Measurements from ENCODE around the gene CAPN8. TPM values are rescaled to one million over a fixed set of nuclear protein-coding genes. Genes with fewer than 3 reads are reported as not detected.

The CAPN8 gene
- total RNA-seq, 1 experiment from 2014 or later: 5.7 TPM

DNA sequence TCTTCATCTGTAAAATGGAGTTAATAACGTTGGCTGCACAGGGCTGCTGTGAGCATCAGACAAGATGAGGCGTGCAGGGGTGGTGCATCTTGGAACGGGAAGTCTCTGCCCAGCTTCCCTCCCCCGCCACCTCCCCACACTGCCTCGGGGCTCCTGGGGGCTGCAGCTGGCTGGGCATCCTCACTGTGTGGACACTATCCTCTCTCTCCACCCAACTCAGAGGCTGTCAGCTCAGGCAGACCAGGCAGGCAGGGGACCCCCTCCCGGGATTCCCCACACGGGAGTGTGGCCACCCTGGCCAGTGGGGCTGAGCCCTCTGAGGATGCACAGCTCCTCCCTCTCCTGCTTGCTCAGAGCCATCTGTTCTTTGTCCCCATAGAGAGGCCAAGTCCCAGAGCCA, 149.6 kb downstream of the CAPN8 start:
- H3K36me3 Mint-ChIP-seq (ENCODE audit: insufficient read depth, unreplicated experiment): no peaks in the 10 kb centered on the region
- H3K4me1 Mint-ChIP-seq (ENCODE audit: insufficient read depth, unreplicated experiment): peaks cover 7% of the 10 kb centered on the region
- POLR2A ChIA-PET: interaction anchor here (0.5 kb wide), 1 partner anchor 412 kb away, joined by 3 read pairs; no protein-coding TSS in a partner anchor
- no TSS peak for BruUV-seq (replicated peaks)
- no peaks in the 10 kb centered on the region for H3K27me3 Mint-ChIP-seq (ENCODE audit: insufficient read depth, unreplicated experiment)
- DNase-seq (ENCODE audit: unreplicated experiment): no peak
- CTCF ChIA-PET: interaction anchor here (0.6 to 2.2 kb wide), 10 partner anchors 16 to 426 kb away, joined by 3 to 9 read pairs (median 3); no protein-coding TSS in a partner anchor
- no peak for TF ChIP-seq CTCF (IDR thresholded peaks at IDR 0.05; ENCODE audit: unreplicated experiment)
- intact Hi-C loops (cut with micrococcal nuclease): no loop called here
- H3K4me3 Mint-ChIP-seq (ENCODE audit: unreplicated experiment): no peak overlapping the region
- H3K9me3 Mint-ChIP-seq (ENCODE audit: unreplicated experiment): no peaks in the 10 kb centered on the region
- H3K27ac Mint-ChIP-seq (ENCODE audit: low read depth, unreplicated experiment): no peak overlapping the region

GRCh38 chr1:223515421-223515820, 150.1 kb downstream of the CAPN8 start:
- no peaks in the 10 kb centered on the region for H3K27me3 Mint-ChIP-seq (ENCODE audit: insufficient read depth, unreplicated experiment)
- no peak overlapping the region for H3K27ac Mint-ChIP-seq (ENCODE audit: low read depth, unreplicated experiment)
- no peak for TF ChIP-seq CTCF (IDR thresholded peaks at IDR 0.05; ENCODE audit: unreplicated experiment)
- no peaks in the 10 kb centered on the region for H3K9me3 Mint-ChIP-seq (ENCODE audit: unreplicated experiment)
- intact Hi-C loops (cut with micrococcal nuclease): no loop called here
- DNase-seq (ENCODE audit: unreplicated experiment): no peak
- H3K36me3 Mint-ChIP-seq (ENCODE audit: insufficient read depth, unreplicated experiment): no peaks in the 10 kb centered on the region
- POLR2A ChIA-PET: interaction anchor here (0.5 kb wide), 1 partner anchor 412 kb away, joined by 3 read pairs; no protein-coding TSS in a partner anchor
- peaks cover 7% of the 10 kb centered on the region for H3K4me1 Mint-ChIP-seq (ENCODE audit: insufficient read depth, unreplicated experiment)
- CTCF ChIA-PET: interaction anchor here (0.6 to 1.9 kb wide), 10 partner anchors 15 to 425 kb away, joined by 3 to 7 read pairs (median 3); no protein-coding TSS in a partner anchor
- no peak overlapping the region for H3K4me3 Mint-ChIP-seq (ENCODE audit: unreplicated experiment)
- BruUV-seq (replicated peaks): no TSS peak

DNA sequence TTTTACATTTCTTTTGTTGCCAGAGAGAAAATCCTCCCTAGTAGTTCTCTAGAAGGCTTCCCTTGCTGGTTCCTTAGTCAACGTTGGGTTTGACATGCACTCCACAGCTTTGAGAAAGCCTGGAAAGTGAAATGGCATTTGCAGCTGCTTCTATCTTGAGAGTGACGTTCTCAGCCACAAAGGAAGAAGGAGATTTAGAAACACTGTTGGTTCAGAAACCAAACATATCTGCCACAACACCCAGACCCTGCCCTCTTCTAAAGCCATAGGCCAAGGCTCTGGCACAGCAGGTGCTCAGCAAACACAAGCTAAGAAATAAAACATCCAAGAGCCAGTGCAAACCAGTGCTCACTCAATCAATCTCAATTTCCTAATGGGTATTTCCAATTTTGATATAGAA, 150.9 kb downstream of the CAPN8 start:
- H3K4me1 Mint-ChIP-seq (ENCODE audit: insufficient read depth, unreplicated experiment): peaks cover 7% of the 10 kb centered on the region
- no peak for TF ChIP-seq CTCF (IDR thresholded peaks at IDR 0.05; ENCODE audit: unreplicated experiment)
- no peak overlapping the region for H3K4me3 Mint-ChIP-seq (ENCODE audit: unreplicated experiment)
- no peak for DNase-seq (ENCODE audit: unreplicated experiment)
- CTCF ChIA-PET: interaction anchor here (0.7 to 1.9 kb wide), 4 partner anchors 16 to 425 kb away, joined by 3 to 4 read pairs (median 4); no protein-coding TSS in a partner anchor
- no peaks in the 10 kb centered on the region for H3K36me3 Mint-ChIP-seq (ENCODE audit: insufficient read depth, unreplicated experiment)
- POLR2A ChIA-PET: interaction anchor here (0.7 kb wide), 1 partner anchor 39 kb away, joined by 3 read pairs; no protein-coding TSS in a partner anchor
- no peaks in the 10 kb centered on the region for H3K9me3 Mint-ChIP-seq (ENCODE audit: unreplicated experiment)
- no peak overlapping the region for H3K27ac Mint-ChIP-seq (ENCODE audit: low read depth, unreplicated experiment)
- BruUV-seq (replicated peaks): no TSS peak
- intact Hi-C loops (cut with micrococcal nuclease): no loop called here
- no peaks in the 10 kb centered on the region for H3K27me3 Mint-ChIP-seq (ENCODE audit: insufficient read depth, unreplicated experiment)

DNA sequence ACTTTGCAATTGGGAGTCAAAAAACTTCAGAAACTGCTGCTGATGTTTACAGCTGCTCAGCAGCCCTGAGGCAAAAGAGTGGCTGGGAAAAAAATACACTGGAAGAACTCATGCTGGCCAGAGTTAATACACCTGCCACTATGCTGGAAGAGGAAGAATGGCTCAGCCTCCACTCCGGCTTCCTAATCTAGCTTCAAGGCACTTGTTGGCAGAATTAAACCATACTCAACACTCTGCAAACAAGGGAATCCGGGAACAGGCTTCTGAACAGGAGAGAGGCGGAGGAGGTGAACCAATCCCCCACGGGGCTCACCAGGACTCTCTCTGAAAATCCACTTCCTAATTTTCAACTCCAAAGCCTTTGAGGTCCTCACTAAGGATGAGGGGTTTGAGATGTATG, 152.2 kb downstream of the CAPN8 start:
- DNase-seq (ENCODE audit: unreplicated experiment): no peak
- Mint-ChIP-seq H3K4me3 (ENCODE audit: unreplicated experiment) (no peak overlapping the region), H3K27me3 (ENCODE audit: insufficient read depth, unreplicated experiment) (no peaks in the 10 kb centered on the region), H3K36me3 (ENCODE audit: insufficient read depth, unreplicated experiment) (no peaks in the 10 kb centered on the region), H3K4me1 (ENCODE audit: insufficient read depth, unreplicated experiment) (peaks cover 7% of the 10 kb centered on the region), H3K9me3 (ENCODE audit: unreplicated experiment) (no peaks in the 10 kb centered on the region), H3K27ac (ENCODE audit: low read depth, unreplicated experiment) (no peak overlapping the region)
- intact Hi-C loops (cut with micrococcal nuclease): no loop called here
- ChIA-PET POLR2A (interaction anchor here (0.7 to 2.6 kb wide), 6 partner anchors 11 to 378 kb away, joined by 3 to 10 read pairs (median 4); no protein-coding TSS in a partner anchor), CTCF (interaction anchor here (0.7 to 1.9 kb wide), 7 partner anchors 8 to 390 kb away, joined by 3 to 6 read pairs (median 3); no protein-coding TSS in a partner anchor)
- BruUV-seq (replicated peaks): no TSS peak
- TF ChIP-seq CTCF (IDR thresholded peaks at IDR 0.05; ENCODE audit: unreplicated experiment): no peak
